ENCODE results near the gene RALGAPA2.

GRCh38 chr20:20694591-20694990, 17.9 kb downstream of the RALGAPA2 start:
- TF ChIP-seq CTCF (IDR thresholded peaks at IDR 0.05 in 2 of 3, conservative IDR thresholded peaks at IDR 0.05 in 1 of 3; ENCODE audit: borderline replicate concordance in 1 of 3, insufficient read depth in 1 of 3, low read depth in 2 of 3, low read length in 2 of 3) (no peak), ELF1 (IDR thresholded peaks at IDR 0.05; ENCODE audit: borderline replicate concordance, low read depth) (no peak), POLR2A (IDR thresholded peaks at IDR 0.05; ENCODE audit: borderline replicate concordance, extremely low read depth, insufficient read depth, insufficient read length) (no peak), EZH2phosphoT487 (IDR thresholded peaks at IDR 0.05; ENCODE audit: borderline replicate concordance) (no peak), EZH2 (IDR thresholded peaks at IDR 0.05) (no peak), ZNF274 (IDR thresholded peaks at IDR 0.05; ENCODE audit: low read depth, low read length) (no peak), POLR2AphosphoS5 (IDR thresholded peaks at IDR 0.05; ENCODE audit: low read depth, low read length) (no peak), REST (IDR thresholded peaks at IDR 0.05; ENCODE audit: low read depth) (no peak), JUND (IDR thresholded peaks at IDR 0.05) (no peak), EGR1 (IDR thresholded peaks at IDR 0.05; ENCODE audit: low read depth) (no peak), SP1 (IDR thresholded peaks at IDR 0.05; ENCODE audit: low read depth) (no peak), MAX (IDR thresholded peaks at IDR 0.05) (no peak), ZFX (IDR thresholded peaks at IDR 0.05) (no peak), RAD21 (IDR thresholded peaks at IDR 0.05; ENCODE audit: low read depth) (no peak)

Data from HCT116 (cell line).